ENCODE data around the gene FOXJ1. TPM values are rescaled to one million over a fixed set of nuclear protein-coding genes. Genes with fewer than 3 reads are reported as not detected.

Gene FOXJ1
- total RNA-seq, 1 donor from 2014 or later = 0.82 TPM

DNA sequence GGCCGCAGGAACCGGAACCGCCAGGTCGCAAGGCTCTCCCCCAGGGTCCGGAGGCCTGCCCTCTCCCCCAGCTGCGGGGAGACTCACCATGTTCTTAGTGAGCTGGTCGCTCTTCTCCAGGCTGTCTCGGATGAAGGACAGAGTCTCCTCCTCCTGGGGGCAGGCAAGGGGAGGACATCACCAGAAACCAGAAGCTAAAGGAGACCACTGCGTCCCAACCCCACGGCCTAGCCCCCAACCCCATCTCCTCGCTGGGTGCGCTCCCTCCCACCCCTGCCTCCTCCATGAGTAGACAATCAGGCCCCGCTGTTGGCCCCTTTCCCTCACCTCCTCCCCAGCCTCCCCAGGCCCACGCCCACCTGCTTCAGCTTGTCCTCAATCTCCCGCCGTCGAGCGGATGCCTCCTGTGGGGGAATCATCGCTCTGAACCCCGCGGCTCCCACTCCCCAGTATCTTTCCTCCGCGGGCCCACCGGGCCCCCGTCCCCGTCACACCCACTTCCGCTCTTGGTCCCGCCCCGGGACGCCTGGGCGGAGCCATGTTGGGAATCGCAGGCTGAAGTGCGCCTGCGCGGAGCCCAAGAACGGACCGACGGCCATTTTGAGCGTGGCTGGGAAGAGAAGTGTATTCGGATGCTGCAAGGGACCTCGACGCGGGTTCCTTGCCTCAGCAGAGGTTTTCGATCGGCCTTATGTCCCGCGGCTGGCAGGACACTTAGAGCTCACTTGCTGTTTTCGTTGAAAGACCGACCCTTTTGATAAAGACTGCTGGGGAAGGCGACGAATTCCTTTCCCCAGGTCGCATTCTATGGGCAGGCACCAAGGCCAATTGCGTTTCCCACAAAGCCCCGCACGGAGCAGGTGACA lies 37.5 kb downstream of the FOXJ1 start, which contains the start of gene EXOC7:
EXOC7 (minus strand) TSS at position 514 of the 866 bp plus-strand sequence; CDS start at position 419, 95 bp downstream.
- FAIRE-seq = no peak
- peak; percentile 85 to 92 for DNase-seq (ENCODE audit: low spot score in 2 of 2)

DNA sequence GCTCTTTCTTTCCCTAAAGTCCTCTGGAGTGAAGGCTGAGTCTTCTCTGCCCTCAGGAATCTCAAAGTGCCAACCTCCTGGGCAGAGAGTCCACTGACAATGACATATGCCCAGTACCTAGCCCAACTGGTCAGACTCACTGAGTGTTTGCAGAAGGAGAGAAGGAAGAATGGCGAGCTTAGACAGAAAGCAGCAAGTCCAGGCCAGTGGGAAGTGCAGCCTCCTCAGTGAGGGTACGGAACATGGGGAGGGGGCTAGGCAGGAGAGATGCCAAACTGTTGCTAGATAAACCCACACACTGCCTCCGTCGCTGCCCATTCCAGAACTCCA lies 38.1 kb downstream of the FOXJ1 start:
- no peak for DNase-seq (ENCODE audit: low spot score in 2 of 2)
- FAIRE-seq = no peak

DNA sequence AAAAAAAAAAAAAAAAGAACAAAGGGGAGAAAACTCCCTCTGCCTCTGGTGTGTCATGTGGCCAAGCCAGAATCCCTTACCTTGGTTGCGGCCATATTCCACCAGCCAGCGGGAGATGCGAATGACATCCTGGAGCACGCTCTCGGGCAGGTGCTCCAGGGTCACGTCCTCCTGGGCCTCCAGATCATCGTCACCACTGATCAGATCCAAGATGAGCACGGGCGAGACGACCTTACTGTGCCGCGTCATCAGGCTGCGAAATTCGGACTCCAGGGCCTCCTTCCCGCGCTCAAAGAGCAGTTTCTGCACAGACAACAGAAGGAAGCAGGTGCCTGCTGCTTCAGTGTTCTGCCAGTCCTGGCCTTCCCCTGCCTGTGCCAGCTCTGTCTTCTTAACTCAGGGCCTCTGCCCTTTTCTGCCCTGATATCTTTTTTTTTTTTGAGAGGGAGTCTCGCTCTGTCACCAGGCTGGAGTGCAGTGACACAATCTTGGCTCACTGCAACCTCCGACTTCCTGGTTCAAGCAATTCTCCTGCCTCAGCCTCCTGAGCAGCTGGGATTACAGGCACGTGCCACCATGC lies 43.2 kb downstream of the FOXJ1 start:
- no peak for FAIRE-seq

DNA sequence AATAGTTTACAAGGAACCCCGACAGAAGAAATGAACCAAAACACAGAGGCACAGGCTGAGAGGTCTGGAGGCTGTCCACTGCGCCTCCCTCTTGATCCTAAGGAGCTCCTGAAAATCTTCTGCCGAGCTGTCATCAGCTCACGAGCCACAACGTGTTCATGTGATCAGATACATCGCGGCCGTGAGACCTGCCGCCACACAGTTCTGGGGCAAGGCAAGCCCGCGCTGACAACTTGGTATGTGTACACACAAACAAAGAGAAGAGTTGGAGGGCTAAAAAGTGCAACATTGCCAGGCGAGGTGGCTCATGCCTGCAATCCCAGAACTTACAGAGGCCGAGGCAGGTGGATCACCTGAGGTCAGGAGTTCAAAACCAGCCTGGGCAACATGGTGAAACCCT lies 45.1 kb downstream of the FOXJ1 start:
- no peak for DNase-seq (ENCODE audit: low spot score in 2 of 2)
- FAIRE-seq = no peak

More for the DNA sequence above, 43.2 kb downstream of the FOXJ1 start:
- DNase-seq (ENCODE audit: low spot score in 2 of 2) = no peak

DNA sequence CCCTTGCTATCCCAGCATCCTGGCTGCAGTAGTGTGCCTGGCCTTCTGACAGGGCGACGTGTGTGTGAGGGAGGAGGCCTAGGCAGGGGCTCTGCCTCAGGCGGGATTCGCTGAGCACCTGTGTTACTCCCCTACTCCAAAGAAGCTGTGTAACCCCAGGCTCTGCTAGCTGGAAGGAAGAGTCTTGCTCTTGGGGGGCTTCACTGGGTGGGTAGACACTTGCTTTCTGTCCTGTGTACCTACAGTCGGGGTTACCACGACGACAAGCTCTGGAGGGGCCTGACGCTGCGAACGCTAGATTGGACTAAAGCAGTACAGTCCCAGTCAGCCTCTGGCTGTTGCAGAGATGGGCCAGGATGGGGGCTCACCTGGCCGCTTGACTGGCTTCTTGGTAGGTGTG lies 47.0 kb downstream of the FOXJ1 start:
- FAIRE-seq (no peak), DNase-seq (ENCODE audit: low spot score in 2 of 2) (no peak)

DNA sequence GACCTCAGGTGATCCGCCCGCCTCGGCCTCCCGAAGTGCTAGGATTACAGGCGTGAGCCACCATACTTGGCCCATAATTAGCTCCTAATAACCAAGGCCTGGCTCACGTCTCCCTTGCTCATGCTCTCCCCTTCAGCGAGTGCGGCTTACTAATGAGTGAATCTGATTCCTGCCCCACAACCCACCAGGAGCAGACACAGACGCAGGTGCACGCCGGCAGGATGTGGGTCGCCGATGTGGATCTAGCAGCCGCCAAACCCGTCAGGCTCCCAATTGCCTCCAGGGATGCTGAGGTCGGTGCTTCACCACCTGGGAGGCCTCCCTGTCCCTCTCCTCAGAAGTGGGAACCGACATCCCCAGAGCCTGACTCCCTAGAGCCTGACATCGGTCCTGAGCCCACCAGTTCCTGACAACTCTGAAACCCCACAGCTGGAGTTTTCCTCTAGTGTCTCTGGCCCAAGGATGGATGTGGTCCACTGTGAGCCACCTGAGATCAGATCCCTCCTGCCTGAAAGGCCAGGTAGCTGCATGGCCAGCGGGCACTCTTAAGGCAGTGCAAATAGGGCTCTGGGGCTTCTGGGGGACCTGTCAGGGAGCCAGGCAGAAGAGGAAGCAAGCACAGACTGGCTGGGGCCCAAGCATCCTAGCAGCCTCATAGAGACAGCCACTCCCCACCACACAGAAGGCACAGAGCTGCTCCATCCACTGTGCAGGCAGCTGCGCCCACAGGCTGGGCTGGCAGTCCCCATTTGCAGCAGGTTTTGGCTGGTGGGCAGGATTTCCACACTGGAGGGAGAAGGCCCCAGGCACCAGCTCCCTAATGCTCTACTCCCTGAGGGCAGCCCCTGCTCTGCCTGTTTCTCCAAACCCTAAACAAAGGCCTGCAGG lies 48.3 kb downstream of the FOXJ1 start:
- DNase-seq (ENCODE audit: low spot score in 2 of 2) = no peak
- no peak for FAIRE-seq

DNA sequence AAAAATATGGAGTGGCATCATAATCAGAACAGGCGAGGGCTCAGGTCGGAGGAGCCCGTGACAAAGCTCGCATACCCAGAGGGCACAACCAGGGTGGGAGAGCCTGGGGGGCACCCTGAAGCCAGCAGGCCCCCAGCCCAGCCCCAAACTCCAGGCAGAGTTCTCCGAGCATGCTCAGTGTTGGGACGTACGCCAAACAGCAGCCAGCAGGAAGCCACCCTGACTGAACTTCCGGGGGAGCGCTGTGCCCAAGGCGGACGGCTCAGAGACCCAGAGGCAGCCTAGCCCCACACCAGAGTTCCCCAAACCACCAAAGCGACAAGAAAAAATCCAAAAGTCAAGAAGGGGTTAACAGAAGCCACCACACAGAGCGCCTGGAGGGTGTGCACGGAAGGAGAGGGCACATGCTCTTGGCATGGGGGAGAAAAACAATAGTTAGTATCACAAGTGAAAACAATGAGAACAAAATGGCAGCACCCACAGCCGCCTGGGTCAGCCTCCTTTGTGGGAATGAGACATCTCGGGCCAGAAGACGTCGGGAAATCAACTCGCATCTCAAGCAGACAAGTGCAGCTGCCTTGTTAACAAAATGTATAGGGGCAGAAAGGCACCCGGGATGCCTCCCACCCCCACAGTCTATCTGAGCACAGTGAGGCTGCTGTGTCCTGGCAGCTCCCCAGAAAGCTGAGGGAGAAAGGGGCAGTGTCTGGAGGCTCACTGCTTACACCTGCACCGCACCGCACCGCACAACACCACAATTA lies 49.3 kb downstream of the FOXJ1 start:
- FAIRE-seq (no peak), DNase-seq (ENCODE audit: low spot score in 2 of 2) (no peak)

DNA sequence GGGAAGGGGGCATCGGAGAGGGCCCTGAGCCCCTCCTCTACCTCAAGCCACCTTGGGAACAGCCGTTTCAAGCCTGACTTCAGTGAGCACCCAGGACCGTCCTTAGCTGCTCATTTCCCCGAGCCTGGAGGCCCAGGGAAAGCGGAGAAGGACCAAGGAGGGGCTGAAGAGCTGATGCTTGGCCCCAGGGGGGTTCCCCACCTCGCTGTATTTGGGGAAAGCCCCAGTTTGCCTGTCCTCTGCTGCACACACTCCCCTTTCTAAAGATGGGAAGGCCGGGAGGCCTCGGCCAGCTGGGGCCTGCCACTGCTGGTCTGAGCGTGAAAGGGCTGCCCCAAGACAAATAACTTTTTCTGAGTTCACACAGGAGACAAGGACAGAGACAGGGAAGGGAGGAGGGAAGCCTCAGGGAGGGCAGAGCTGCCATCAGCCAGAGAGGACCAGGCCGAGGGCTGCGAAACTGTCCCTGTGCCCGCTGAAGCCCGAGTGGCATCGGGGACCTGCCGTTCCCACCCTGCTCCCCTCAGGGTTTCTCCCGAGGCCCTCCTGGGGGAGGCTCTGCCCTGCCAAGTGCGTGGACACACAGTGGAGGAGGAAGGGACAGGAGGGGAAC lies 50.4 kb downstream of the FOXJ1 start:
- FAIRE-seq = no peak

DNA sequence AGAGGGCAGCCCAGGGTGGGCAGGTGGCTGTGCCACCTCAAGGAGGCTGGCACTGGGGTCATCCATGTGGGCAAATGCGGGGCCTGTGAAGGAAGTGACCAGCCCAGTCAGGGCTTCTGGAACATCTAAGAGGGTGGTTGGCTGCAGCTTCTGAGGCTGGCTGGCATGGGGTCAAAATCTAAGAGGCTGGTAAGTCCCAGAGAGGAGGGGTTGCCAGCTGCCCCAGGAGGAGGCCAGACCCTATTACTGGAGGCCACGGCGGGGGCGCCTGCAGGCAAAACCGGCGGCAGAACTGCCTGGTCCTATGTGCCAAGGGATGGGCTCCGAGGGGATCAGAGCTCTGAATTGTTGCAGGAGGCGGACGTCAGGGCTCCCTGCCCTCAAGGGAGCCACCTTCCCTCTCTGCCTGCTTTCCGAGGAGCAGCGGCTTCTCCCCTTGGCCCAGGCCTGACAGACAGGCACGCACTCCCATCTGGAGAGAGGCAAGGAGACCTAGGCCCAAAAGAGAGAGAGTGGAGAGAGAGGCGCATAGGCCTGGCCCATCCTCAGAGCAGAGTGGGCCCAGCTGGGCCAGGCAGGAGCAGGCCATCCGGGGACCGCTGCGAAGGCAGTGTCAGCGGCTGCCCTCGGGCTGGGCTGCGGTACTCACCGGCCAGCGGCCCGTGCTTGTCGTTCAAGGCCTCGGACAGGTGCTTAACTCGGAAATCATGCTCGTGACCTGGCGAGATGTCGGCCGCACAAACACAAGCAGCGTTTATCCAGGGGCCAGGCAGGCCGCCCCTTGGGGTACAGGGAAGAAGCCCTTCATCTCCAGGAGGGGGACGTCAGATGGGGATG lies 51.1 kb downstream of the FOXJ1 start:
- no peak for FAIRE-seq
- no peak for DNase-seq (ENCODE audit: low spot score in 2 of 2)

More for the DNA sequence above, 50.4 kb downstream of the FOXJ1 start:
- DNase-seq (ENCODE audit: low spot score in 2 of 2) = no peak

DNA sequence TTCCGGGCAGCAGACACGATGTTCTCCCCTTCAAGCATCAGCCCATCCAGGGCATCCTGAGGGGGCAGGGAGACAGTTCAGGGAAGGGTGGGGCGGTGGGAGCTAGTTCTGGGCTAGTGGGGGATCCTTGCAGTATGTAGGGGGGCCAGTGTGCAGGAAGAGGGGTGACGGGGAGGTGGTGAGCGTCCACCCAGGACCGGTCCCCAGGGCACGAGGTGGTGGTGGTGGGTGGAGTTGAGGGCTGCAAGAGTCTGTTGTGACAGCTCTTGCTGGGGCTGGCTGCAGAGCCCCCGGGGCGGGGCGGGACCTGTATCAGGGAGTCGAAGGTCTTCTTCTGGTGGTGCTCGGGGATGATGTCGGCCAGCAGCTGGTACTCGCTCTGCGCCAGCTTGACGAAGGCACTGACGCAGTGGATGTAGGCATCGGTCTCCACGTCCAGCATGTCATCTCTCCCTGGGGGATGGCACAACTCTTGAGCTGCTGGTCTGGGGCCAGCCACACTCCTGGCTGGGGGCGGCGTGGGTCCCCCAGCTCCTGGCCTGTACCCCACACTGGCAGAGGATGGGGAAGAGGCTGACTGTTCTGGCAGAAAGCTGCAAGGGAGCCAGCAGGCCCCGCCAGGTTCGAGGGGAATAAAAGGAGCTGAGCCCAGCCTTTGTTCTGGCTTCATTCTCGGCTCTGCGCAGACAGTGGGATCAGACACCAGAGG lies 52.0 kb downstream of the FOXJ1 start:
- FAIRE-seq (no peak), DNase-seq (ENCODE audit: low spot score in 2 of 2) (no peak)

DNA sequence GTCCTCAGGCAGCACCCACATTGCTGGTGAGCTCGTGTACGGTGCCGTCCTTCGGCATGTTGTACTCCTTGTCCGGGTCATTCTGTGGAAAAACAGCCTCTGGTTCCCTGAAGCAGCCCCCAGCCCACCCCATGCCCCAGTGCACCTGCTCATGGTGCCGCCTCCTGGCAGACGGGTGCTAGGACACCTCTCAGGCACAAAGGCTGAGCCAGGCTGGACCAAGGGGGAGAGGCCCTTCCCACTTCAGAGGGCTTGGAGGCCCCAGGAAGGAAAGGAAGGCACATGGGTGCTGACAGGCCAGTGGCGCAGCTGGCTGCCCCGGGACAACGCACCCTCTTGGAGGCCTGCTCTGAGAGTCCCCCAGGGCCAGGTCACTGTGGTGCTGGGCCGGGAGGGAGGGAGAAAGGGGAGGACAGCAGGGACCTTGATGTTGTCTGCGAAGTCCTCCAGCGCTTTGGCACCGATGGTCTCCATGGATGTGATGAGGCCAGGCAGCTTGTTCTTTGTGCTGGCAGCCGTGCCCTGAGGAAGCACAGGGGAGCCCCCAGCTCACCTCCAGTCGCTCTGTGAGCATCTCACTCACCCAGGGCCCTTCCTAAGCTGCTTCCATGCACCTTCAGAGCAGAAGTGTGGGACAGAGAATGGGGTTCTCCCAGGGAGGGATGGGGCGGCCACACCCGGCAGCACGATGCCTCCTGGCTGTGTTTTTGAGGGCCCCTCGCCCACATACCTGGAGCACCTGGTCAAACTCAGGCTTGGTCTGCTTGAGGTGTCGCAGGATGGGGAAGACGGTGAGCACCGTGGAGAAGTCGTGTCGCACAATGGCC lies 52.8 kb downstream of the FOXJ1 start:
- DNase-seq (ENCODE audit: low spot score in 2 of 2) (no peak), FAIRE-seq (no peak)

DNA sequence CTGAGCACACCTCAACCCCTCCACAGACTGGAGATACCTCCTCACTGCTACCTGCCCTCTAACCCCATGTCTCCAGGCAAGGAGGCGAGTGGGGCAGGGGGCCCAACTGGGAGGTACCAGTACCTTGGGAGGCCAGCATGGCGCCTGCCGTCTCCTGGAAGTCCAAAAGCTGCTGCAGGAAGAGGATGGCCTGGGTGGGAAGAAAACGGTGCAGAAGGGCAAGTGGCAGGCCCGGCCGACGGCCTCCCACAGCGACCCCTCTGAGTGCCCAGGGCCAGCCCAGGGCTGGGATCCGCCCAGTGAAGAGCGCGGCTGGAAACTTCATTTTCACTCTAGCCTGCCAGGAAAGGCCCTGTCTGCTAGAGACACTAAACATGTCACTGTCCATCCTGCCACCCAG lies 53.5 kb downstream of the FOXJ1 start:
- no peak for DNase-seq (ENCODE audit: low spot score in 2 of 2)
- no peak for FAIRE-seq

DNA sequence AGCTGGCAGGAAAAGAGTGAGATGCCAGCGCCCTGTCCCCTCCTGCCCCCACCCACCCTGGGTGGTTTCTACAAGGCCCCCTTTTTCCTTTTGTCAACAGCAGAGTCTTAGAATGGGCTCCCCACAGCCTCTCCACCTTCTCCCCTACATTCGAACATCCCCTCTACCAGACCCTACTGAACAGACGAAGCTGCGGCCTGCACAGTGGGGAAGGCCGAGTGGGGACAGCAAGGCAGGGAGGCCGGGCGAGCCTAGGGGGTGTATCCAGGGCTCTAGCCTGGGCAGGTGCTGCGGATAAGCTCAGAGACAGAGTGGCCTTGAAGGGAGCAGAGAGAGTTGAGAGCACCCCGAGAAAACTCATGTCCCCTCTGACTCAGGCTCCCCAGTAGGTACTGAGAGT lies 54.7 kb downstream of the FOXJ1 start:
- no peak for FAIRE-seq
- DNase-seq (ENCODE audit: low spot score in 2 of 2) = no peak
